T-helper 22 cell (primary cell): ENCODE measurements around the gene DEAF1.

ENCODE experiments used
- DNase-seq: peaks from one replicate; pipeline ENCODE4 v3.0.0-alpha.2; 2020; ENCODE audit warnings: low read depth

DEAF1 gene

DNA sequence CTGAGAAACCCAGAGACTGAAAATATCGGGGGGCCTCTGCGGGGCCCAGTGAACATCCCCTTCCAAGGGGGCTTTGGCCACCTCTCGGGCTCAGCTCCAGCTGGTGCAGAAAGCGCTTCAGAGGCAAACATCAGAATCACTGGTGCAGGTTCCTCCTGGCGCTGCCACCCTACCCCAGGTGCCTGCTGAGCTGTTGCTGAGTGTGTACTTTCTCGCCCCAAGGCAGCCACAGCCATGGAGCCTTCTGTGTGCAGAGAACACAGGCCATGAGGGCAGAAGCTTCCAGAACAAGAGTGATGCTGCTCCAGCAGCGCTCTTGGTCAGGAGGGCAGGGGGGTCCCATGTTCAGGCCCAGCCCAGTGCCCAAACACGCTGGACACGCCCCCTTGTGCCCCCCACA, 51.7 kb downstream of the DEAF1 start:
- no peak for DNase-seq

DNA sequence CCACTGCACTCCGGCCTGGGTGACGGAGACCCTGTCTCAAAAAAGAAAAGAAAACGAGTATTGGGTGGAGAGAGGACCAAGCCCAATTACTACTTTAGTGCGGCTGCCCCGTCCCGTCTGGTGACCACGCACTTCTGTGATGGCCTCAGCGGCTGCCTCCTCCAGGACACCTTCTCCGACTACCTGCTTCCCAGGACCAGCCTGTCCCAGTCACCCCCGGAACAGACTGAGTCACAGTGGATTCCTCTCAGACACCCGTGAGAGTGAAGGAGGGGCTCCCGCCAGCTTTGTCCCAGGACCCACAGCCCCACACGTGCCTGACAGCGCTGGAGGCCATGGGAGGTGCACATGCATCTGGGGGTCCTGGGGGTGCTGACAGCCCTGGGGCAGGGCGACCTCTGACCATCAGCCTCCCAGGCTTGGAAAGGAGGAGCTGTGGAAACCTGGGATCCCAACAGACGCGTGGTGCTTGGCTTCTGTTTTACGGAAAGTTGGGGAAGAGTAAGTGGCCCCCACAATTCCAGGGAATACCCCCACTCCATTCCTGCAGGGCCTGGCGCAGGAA, 53.1 kb downstream of the DEAF1 start:
- no peak for DNase-seq

DNA sequence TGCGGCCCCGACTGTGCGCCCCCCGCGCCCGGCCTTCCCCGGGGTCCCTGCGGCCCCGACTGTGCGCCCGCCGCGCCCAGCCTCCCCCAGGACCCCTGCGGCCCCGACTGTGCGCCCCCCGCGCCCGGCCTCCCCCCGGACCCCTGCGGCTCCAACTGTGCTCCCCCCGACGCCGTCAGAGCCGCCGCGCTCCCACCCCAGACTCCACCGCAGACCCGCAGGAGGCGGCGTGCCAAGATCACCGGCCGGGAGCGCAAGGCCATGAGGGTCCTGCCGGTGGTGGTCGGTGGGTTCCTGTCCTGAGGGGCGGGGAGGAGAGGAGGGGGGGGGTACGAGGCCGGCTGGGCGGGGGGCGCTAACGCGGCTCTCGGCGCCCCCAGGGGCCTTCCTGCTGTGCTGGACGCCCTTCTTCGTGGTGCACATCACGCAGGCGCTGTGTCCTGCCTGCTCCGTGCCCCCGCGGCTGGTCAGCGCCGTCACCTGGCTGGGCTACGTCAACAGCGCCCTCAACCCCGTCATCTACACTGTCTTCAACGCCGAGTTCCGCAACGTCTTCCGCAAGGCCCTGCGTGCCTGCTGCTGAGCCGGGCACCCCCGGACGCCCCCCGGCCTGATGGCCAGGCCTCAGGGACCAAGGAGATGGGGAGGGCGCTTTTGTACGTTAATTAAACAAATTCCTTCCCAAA, 54.9 kb downstream of the DEAF1 start:
- DNase-seq = no peak

DNA sequence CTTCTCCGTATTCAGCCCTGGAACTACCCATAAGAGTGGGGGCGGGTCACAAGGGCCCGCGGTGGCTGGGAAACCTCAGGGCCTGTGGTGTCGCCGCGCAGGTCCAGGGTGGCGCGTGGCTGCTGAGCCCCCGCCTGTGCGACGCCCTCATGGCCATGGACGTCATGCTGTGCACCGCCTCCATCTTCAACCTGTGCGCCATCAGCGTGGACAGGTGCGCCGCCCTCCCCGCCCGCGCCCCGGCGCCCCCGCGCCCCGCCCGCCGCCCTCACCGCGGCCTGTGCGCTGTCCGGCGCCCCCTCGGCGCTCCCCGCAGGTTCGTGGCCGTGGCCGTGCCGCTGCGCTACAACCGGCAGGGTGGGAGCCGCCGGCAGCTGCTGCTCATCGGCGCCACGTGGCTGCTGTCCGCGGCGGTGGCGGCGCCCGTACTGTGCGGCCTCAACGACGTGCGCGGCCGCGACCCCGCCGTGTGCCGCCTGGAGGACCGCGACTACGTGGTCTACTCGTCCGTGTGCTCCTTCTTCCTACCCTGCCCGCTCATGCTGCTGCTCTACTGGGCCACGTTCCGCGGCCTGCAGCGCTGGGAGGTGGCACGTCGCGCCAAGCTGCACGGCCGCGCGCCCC, 55.6 kb downstream of the DEAF1 start:
- no peak for DNase-seq

DNA sequence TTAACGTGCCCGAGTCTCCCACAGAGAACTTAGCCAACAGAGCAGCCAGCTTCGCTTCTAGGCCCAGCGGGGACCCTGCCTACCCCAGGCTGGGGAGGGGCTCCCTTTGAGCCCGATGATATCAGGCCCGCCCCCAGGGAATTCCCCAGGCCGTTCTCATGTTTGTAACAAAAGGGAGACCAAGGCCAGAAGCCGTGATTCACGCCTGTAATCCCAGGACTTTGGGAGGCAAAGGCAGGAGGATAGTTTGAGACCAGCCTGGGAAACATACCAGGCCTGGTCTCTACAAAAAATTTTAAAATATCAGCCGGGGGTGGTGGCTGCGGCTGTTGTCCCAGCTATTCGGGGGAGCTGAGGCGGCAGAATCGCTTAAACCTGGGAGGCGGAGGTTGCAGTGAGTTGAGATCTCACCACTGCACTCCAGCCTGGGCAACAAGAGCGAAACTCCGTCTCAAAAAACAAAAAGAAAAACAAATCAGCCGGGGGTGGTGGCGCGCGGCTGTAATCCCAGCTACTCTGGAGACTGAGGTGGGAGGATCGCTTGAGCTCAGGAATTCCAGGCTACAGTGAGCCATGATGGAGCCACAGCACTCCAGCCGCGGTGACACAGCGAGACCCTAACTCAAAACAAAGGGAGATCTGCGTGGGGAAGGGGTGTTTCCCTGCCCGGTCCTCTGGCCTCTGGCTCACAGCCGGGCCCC, 56.2 kb downstream of the DEAF1 start:
- no peak for DNase-seq

DNA sequence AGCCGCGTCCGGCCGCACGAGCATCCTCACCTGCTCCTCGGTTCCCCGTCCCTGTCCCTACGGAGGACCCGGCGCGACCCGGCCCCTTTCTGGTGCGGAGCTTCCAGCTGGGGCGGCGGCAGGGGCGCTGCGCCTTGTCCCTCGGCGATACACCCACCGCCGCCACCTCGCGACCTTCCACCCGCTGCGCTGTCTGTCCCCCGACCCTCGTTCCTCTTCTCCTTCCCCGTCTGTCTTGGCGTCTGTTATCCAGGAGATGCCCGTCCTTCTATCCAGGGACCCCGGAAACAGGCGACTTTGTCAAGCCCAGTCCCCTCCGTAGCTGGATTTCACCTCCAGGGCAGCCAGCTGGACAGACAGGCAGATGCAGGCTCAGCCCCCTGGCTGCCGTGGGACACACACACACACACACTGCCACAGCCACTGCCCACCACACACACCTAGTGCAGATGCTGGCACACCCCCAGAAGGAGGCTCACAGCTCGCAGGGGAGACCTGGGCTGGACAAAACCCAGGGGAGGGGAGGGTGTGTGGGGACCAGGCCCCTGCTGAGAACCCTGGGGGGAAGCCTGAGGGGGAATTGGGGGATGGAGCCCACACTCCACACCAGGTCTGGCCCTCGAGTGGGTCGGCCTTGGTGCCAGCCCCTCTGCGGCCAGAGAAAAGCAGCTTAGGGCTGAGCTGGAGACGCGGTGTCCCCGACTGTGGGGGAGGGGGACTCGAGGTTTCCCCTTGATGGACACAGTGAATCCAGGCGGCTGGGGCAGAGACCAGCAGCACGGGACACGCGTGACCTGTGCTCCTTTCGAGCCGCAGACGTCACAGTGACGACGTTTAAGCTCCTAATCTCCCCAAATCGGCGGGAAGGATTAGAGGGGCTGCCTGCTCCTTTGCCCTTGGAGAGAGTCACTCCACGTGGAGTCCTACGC, 57.2 kb downstream of the DEAF1 start:
- DNase-seq = no peak

DNA sequence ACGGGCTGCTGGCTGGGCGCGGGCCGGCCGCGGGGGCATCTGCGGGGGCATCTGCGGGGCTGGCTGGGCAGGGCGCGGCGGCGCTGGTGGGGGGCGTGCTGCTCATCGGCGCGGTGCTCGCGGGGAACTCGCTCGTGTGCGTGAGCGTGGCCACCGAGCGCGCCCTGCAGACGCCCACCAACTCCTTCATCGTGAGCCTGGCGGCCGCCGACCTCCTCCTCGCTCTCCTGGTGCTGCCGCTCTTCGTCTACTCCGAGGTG, 57.8 kb downstream of the DEAF1 start:
- no peak for DNase-seq

DNA sequence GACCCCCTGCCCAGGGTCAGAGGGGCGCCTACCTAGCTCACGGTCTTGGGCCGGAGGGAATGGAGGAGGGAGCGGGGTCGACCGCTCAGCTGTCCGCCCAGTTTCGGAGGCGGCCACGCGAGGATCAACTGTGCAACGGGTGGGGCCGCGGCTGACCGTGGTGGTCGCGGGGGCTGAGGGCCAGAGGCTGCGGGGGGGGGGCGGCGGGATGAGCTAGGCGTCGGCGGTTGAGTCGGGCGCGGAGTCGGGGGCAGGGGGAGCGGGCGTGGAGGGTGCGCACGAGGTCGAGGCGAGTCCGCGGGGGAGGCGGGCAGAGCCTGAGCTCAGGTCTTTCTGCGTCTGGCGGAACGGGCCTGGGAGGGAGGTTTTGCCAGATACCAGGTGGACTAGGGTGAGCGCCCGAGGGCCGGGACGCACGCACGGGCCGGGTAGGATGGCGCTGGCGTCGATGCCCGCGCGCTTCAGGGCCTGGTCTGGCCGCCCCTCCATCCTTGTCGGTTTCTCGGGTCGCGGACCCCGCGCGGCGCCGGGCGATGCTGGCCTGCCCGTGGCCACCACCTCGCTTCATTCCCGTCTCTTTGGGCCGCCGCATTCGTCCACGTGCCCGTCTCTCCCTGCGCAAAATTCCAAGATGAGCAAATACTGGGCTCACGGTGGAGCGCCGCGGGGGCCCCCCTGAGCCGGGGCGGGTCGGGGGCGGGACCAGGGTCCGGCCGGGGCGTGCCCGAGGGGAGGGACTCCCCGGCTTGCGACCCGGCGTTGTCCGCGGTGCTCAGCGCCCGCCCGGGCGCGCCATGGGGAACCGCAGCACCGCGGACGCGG, 58.3 kb downstream of the DEAF1 start, which contains the start of gene DRD4:
TSS of gene DRD4 (plus strand) at position 759 of the 822 bp plus-strand sequence. CDS start at position 795, 36 bp downstream.
- DNase-seq = no peak

DNA sequence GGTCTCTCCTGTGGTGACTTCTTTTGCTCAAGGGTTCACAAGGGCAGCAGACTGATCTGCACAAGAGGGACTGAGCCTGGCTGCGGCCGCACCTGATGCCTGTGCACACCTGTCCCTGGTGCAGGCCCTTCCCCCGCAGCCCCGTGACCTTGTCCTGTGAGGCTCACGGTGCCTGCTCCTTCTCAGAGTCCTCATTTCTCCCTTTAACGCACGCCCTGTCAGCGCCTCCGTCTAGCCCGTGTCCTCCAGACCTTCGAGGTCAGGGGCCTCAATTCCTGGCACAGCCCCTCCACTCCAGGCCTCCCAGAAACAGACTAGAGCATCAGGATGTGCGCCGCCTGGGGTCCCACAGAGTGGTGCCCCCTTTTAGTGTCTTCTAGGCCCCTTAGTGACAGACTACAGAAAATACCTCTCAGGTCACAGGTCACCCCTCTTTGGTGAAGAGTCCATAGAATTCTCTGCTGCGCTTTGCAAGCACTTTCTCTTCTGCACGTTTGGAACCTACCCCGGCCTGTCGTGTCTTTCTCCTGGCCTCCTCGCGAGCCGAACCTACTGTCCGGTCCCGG, 59.0 kb downstream of the DEAF1 start:
- no peak for DNase-seq

DNA sequence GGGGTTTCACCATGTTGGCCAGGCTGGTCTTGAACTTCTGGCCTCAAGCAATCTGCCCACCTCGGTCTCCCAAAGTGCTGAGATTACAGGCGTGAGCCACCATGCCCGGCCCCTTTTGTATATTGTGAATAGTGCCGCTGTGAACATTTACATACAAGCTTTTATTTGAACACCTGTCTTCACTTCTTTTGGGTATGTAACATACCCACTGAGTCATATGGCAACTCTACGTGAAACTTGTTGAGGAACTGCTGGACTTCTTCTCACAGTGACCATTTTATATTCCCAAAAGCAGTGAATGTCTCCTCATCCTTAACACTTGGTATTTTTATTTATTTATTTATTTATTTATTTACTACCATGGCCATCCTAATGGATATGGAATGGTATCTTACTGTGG, 64.2 kb downstream of the DEAF1 start:
- no peak for DNase-seq

DNA sequence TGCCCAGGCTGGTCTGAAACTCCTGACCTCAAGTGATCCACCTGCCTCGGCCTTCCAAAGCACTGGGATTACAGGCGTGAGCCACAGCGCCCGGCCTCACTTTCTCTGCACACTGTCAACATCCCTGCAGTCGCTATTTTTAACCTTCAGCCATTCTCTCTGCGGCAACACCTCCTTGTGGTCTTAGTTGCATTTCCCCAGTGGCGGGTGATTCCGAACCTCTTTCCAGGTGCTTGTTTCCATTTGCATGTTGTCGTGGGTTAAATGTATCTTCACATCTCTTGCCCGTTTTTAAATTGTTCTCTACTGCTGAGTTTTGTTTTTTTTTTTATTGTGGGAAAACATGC, 65.8 kb downstream of the DEAF1 start:
- no peak for DNase-seq

DNA sequence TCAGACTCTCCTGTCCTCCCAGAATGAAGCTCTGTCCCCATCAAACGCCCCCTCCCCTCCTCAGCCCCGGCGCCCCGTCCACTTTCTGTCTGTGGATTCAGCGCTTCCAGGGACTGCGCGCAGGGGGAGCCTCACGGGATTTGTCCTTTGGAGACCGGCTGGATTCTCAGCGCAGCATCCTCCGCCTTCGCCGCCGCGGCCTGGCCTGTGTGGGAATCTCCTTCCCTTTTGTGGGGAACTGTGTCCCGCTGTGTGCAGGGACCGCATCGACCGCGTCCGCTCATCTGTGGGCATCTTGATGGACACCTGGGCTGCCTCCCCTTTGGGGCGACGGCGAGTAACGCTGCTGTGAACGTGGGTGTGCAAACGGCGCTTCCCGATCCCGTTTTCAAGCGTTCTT, 67.0 kb downstream of the DEAF1 start:
- no peak for DNase-seq

DNA sequence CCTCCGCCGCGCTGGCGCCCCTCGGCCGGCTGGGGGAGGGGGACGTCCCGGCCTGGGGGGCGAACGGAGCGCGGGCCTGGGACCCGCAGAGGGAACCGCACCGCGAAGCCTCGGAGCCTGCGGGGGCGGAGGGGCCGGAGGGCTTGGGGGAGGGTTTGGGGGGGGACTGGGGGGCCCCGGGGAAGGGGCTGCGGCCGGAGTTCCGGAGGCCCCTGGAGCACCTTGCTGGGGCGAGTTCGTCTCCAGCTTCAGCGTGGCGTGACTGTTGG, 67.8 kb downstream of the DEAF1 start:
- no peak for DNase-seq

DNA sequence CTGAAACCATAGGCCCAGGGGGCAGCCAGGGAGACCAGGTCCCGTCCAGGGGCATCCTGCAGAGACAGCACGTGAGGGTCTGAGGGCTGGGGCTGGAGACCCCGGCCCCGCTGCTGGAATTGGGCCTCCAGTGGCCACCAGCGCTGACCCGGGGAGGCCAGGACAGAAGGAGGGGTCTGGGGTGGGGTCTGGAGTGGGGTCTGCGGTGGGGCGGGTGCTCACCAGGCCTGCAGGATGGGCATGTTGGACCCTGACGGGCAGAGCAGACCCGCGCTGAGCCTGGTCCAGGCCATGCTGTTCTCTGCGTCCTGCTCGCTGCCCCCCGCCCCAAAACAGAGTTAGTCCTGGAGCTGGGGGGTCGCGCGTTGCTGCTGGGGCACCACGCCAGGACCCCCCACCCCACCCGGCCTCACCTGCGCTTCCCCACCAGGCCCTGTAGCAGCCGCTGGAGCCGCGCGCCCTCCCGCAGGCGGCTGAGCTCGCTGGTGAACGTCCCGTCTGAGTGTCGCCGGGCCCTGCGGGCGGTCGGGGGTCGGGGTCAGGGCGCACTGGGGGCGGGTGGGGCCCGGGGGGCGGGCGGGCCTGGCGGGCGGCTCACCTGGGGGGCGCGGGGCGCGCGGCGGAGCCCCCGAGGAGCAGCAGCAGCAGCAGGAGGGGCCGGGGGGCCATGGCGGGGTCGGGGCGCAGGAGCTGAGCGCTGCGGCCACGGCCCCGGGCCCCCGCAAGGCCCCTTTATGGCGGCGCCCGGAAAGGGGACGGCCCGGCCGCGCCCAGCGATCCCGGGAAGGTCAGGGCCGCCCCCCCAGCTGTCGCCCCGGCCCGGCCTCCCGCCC, 68.3 kb downstream of the DEAF1 start, which contains the start of gene SCT:
TSS of gene SCT (minus strand) at position 707 of the 833 bp plus-strand sequence. CDS start at position 669, 38 bp downstream.
- no peak for DNase-seq

DNA sequence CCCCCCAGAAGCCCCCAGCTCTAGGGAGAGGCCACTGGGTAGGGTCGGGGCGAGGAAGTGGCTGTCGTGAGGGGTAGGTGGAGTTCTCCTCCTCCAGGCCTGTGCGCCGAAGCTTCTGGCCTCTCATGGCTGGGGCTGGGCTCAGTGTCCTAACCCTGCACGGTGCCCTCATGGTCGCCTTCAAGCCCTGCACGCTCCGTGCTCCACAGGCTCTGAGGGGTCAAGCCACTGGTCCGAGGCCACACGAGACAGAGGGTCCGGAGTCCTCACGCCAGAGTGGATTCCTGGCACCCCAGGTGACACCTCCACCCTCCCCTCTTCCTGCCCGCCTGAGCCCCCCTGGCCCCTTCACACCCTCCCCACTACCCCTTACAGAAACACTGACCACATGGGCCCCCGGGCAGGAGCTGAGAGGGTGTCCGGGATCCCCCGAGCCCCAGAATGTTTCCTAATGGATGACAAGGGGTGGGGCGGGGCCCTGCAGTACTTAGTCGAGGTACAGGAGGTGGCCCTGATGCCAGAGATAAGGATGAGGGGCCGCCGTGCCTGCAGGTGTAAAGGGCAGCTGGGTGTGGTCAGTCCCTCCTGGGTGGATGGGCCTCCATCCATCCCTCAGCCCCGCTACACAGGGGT, 69.3 kb downstream of the DEAF1 start:
- no peak for DNase-seq

DNA sequence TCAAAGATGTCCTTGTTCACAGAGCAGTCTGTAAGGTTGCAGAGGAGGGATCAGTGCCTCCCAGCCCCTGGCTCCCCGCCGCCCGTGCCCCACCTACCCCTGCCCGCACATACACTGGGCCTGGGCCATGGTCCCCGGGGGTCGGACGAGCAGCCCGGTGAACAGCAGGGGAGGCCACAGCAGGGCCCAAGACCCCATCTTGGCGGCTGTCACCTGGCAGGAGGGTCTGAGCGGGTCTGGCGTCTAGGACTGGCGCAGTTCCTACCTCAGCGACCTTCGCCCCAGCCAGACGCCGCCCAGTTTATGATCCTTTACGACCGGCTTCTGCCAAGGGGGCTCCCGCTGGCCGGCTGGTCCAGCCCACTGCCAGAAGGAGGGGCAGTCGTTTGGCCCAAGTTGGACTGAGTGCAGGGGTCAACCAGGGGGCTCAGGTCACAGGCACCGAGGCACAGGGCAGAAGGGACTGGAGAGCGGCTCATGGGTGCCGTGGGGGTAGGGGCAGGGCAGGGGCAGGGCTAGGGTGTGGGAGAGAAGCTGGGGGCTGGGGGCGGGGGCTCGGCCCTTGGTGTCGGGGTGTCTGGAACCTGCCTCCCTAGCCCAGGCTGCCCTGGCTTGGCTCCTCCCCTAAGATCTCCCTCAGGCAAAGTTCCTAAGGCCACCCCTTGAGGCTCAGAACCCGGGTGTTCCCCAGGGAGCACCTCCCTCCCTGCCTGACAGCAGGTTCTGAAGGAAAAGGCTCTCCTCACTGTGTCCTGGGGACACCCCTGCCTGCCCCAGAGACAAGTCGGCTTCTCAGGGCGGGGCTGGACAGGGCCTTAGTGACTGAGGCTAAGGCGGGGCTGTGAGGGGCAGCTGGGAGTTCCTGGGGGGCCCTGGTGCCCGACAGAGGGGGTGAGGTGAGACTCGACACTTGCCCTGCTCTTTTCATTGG, 70.1 kb downstream of the DEAF1 start, which contains the start of gene CDHR5:
TSS of gene CDHR5 (minus strand) at position 251 of the 931 bp plus-strand sequence. CDS start at position 198, 53 bp downstream.
- DNase-seq = no peak

DNA sequence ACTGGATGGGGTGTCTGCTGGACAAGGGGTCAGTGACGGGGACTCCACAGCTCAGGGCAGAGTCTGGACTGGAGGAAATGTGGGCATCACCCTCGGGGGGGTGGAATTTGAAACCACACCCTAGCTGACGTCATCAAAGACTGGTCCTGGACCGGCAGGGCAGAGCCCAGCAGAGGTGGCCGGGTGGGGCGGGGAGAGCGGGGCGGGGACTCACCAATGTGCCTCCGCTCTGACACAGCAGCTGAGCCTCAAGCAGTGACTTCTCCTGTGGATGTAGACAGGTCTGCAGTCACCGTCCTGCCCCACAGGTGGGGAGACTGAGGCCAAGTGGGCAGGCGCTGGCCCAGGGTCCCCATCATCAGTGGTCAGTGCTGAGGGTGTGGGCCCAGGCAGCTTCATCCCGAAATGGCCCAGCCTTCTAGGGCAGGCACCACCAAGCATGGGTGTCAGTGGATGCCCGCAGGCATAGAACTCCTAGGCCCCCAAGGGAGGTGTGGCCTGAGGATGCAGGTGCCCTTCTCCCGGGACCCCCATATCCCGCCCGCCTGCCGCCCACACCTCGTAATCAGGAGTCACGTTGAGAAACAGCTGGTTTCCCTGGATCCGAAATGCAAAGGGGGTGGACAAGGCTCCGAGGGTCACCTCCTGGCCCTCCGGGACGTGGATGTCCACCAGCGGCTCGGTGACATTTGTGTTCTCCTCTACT, 70.9 kb downstream of the DEAF1 start:
- no peak for DNase-seq

DNA sequence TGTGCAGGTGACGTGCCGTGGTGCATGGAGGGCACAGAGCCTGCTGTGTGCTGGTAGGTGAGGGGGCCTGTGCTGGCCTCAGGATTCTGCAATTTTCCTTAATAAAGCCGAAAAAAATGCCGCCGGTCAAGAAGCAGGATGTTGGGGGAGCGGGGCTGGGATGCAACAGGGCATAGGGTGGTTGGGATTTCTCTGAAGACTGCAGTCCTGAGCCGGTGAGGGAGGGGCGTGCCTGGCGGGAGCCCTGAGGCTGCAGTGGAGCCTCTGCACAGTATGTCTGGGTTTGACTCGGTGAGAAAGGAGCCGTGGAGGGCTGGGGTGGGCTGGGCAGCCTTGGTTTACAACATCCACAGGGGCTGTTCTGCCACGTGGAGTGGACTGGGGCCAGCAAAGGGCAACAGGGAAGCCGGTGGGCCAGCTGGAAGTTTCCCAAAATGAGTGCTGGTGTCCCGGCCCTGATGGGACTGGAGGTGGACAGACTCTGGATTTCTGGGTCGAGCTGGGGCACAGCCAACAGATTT, 71.6 kb downstream of the DEAF1 start:
- DNase-seq = no peak
